IMR-90 (cell line): Measurements from ENCODE around the gene ISX. TPM values are rescaled to one million over a fixed set of nuclear protein-coding genes. Genes with fewer than 3 reads are reported as not detected.

Experiments used
- ATAC-seq: fragments of 200-7000 bp; cut with Tn5 transposase; 2 replicates; pipeline ENCODE4 v1.9.1; 2020; ENCODE audit warnings: low read depth, mild to moderate bottlenecking, moderate library complexity
- BruUV-seq: library from RNA; stranded (reverse); fragments of 400-500 nt; replicated peaks from 2 replicates; lab custom pipeline; 2021; lab: Mats Ljungman, UMichigan
- CTCF ChIA-PET: fragments of 300-600 bp; formaldehyde crosslinking; extraction: SDS; loops from one replicate; lab custom pipeline; 2021; ENCODE audit warnings: antibody characterized with exemption; lab: Yijun Ruan, JAX
- POLR2A ChIA-PET: fragments of 300-600 bp; sonication (Branson Sonifier 250); formaldehyde crosslinking; loops from one replicate; lab custom pipeline; 2022; ENCODE audit warnings: antibody characterized with exemption; ENCODE audit not compliant: unreplicated experiment; lab: Charles Lee
- DNase-seq: peaks from one replicate; pipeline ENCODE4 v3.0.0; 2013
- H2AFZ ChIP-seq: replicated peaks from 2 replicates; pipeline ENCODE3; 2013; ENCODE audit warnings: low read length, mild to moderate bottlenecking; ENCODE audit not compliant: poor library complexity
- H2AK5ac ChIP-seq: 2 replicates; pipeline ENCODE4 v1.6.1; 2013; ENCODE audit warnings: low read depth, low read length, inconsistent platforms
- H2AK9ac ChIP-seq: replicated peaks from 2 replicates; pipeline ENCODE3; 2013; ENCODE audit warnings: mild to moderate bottlenecking, low read depth, low read length, moderate library complexity; ENCODE audit not compliant: poor library complexity
- H2BK120ac ChIP-seq: 2 replicates; pipeline ENCODE4 v1.6.1; 2013; ENCODE audit warnings: low read depth, low read length, inconsistent platforms
- H2BK15ac ChIP-seq: 3 replicates; pipeline ENCODE4 v1.6.1; 2013; ENCODE audit warnings: low read depth, low read length, inconsistent platforms
- H2BK20ac ChIP-seq: 2 replicates; pipeline ENCODE4 v1.6.1; 2013; ENCODE audit warnings: low read depth, mild to moderate bottlenecking, inconsistent platforms, low read length, moderate library complexity
- H2BK5ac ChIP-seq: 2 replicates; pipeline ENCODE4 v1.6.1; 2013; ENCODE audit warnings: mild to moderate bottlenecking, low read depth, low read length, inconsistent platforms; ENCODE audit not compliant: poor library complexity, severe bottlenecking
- H3K14ac ChIP-seq: replicated peaks from 2 replicates; pipeline ENCODE4 v1.6.1; 2013; ENCODE audit warnings: low read depth, low read length, inconsistent platforms
- H3K18ac ChIP-seq: 2 replicates; pipeline ENCODE4 v1.6.1; 2013; ENCODE audit warnings: low read depth, low read length, control low read depth
- H3K23ac ChIP-seq: 2 replicates; pipeline ENCODE4 v1.6.1; 2013; ENCODE audit warnings: low read depth, low read length, inconsistent platforms
- H3K27ac ChIP-seq: 2 replicates; pipeline ENCODE4 v1.5.1; 2013; ENCODE audit warnings: mild to moderate bottlenecking, control low read depth, low read length; ENCODE audit not compliant: insufficient read depth
- H3K27me3 ChIP-seq: 2 replicates; pipeline ENCODE4 v1.6.1; 2013; ENCODE audit warnings: low read length; ENCODE audit not compliant: control insufficient read depth, insufficient read depth
- H3K36me3 ChIP-seq: 2 replicates; pipeline ENCODE4 v1.6.1; 2013; ENCODE audit warnings: low read length, mixed read lengths; ENCODE audit not compliant: control insufficient read depth, insufficient read depth
- H3K4ac ChIP-seq: 2 replicates; pipeline ENCODE4 v1.6.1; 2013; ENCODE audit warnings: low read depth, low read length, inconsistent platforms
- H3K4me1 ChIP-seq: 2 replicates; pipeline ENCODE4 v1.6.1; 2013; ENCODE audit warnings: low read length, mixed read lengths; ENCODE audit not compliant: control insufficient read depth, insufficient read depth
- H3K4me2 ChIP-seq: 2 replicates; pipeline ENCODE4 v1.6.1; 2013; ENCODE audit warnings: low read depth, mild to moderate bottlenecking, control low read depth, low read length, moderate library complexity
- H3K4me3 ChIP-seq: 2 replicates; pipeline ENCODE4 v1.5.1; 2013; ENCODE audit warnings: low read depth, mild to moderate bottlenecking, control low read depth, low read length, moderate library complexity; ENCODE audit not compliant: insufficient read depth
- H3K56ac ChIP-seq: 2 replicates; pipeline ENCODE4 v1.6.1; 2013; ENCODE audit warnings: low read length, inconsistent platforms; ENCODE audit not compliant: insufficient read depth; ENCODE audit errors: extremely low read depth
- H3K79me1 ChIP-seq, 2 experiments: 2 replicates each; pipeline ENCODE4 v1.6.1; 2013; ENCODE audit warnings: low read length in 2 of 2, inconsistent platforms in 1 of 2, low read depth in 1 of 2
- H3K9ac ChIP-seq: 2 replicates; pipeline ENCODE4 v1.6.1; 2013; ENCODE audit warnings: low read depth, low read length, control low read depth
- H3K9me1 ChIP-seq: 2 replicates; pipeline ENCODE4 v1.6.1; 2013; ENCODE audit warnings: low read length, inconsistent platforms; ENCODE audit not compliant: insufficient read depth
- H3K9me3 ChIP-seq: 2 replicates; pipeline ENCODE4 v1.6.1; 2013; ENCODE audit warnings: low read length; ENCODE audit not compliant: control insufficient read depth, insufficient read depth
- H4K20me1 ChIP-seq: 2 replicates; pipeline ENCODE4 v1.6.1; 2013; ENCODE audit warnings: low read length, inconsistent platforms; ENCODE audit not compliant: insufficient read depth
- H4K5ac ChIP-seq: 2 replicates; pipeline ENCODE4 v1.6.1; 2013; ENCODE audit warnings: mild to moderate bottlenecking, low read depth, low read length, control low read depth
- H4K8ac ChIP-seq, 2 experiments: 2 replicates each; pipeline ENCODE4 v1.6.1; 2013; ENCODE audit warnings: low read depth in 2 of 2, low read length in 2 of 2, control low read depth in 1 of 2, inconsistent platforms in 1 of 2
- H4K91ac ChIP-seq: 2 replicates; pipeline ENCODE4 v1.6.1; 2013; ENCODE audit warnings: low read depth, low read length, inconsistent platforms; ENCODE audit not compliant: insufficient read depth
- CEBPB ChIP-seq: IDR thresholded peaks from 2 replicates; pipeline ENCODE4 v1.6.1; 2012; ENCODE audit warnings: low read depth, low read length, improper control_type of control experiment
- FOS ChIP-seq: fragments of 150-350 bp; IDR thresholded peaks from 2 replicates; pipeline ENCODE4 v1.6.1; 2016; ENCODE audit warnings: low read depth, low read length
- MAFK ChIP-seq: IDR thresholded peaks from 2 replicates; pipeline ENCODE4 v1.6.1; 2012; ENCODE audit warnings: low read depth, low read length, improper control_type of control experiment
- MAZ ChIP-seq: IDR thresholded peaks from 2 replicates; pipeline ENCODE4 v1.6.1; 2012; ENCODE audit warnings: low read depth, mild to moderate bottlenecking, low read length, improper control_type of control experiment, moderate library complexity, borderline replicate concordance
- MXI1 ChIP-seq: IDR thresholded peaks from 2 replicates; pipeline ENCODE4 v1.6.1; 2012; ENCODE audit warnings: low read depth, mild to moderate bottlenecking, low read length, moderate library complexity, borderline replicate concordance
- POLR2A ChIP-seq: IDR thresholded peaks from 2 replicates; pipeline ENCODE4 v1.6.1; 2012; ENCODE audit warnings: mild to moderate bottlenecking, low read depth, low read length
- RFX5 ChIP-seq: IDR thresholded peaks from 2 replicates; pipeline ENCODE4 v1.8.0; 2012; ENCODE audit warnings: low read depth, mild to moderate bottlenecking, low read length, moderate library complexity
- WGBS, 2 experiments: methylation state at CpG; one replicate each; pipeline versions ENCODE4 v1.1.5 to v1.1.7; 2013; ENCODE audit warnings: missing lambda C conversion rate in 2 of 2; ENCODE audit not compliant: insufficient read length in 1 of 2; ENCODE audit errors: extremely low coverage in 2 of 2; 5-methylcytosine and 5-hydroxymethylcytosine counted together
- dilution Hi-C: fragments of 300-500 bp; cut with HindIII; formaldehyde crosslinking; loops from one replicate; pipeline ENCODE4 v1.14.3; 2018; ENCODE audit warnings: low sequenced_read_pairs; ENCODE audit not compliant: unreplicated experiment
- in situ Hi-C: fragments of 300-500 bp; cut with MboI; formaldehyde crosslinking; loops from 3 replicates; pipeline ENCODE4 v1.14.3; 2019; ENCODE audit warnings: low sequenced_read_pairs, inconsistent platforms, mixed read lengths
- intact Hi-C: fragments of 100-400 bp; cut with micrococcal nuclease; formaldehyde crosslinking; loops from 2 replicates; pipeline ENCODE4 v1.10.0; 2022
- polyA plus RNA-seq, 3 experiments: library from polyadenylated mRNA; depleted of rRNA; stranded (reverse); fragments of >200 nt; gene quantifications; 2 replicates each; pipeline ENCODE4 v1.2.3, GENCODE V29; 2012; ENCODE audit warnings: low replicate concordance in 1 of 3
- total RNA-seq: library from RNA; depleted of rRNA; stranded (reverse); fragments of >200 nt; gene quantifications from 2 replicates; pipeline ENCODE4 v1.2.3, GENCODE V29; 2012

ISX gene
- total and polyA plus RNA-seq, 2 of the 4 experiments (the other 2 are of a cell fraction) = not detected

DNA sequence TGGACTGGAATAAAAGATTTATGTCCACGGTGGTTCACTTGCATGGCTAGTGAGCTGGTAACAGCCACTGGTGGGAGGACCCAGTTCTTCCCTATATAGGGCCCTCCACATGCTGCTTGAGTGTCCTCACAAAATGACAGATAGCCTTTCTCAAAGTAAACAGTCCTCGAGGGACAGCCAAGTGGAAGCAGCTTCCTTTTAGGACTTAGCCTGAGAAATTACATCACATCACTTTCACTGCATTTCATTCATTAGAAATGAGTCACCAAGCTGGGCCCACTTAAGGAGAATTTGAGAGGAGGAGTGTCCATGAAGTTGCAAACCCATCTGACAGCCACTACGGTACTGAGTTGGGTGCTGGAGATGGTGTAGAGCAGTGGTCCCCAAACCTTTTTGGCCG is 7.0 kb downstream of the ISX start:
- no peaks in the 10 kb centered on the region for H3K79me1 ChIP-seq
- H2BK120ac ChIP-seq = no peak overlapping the region
- no TSS peak for BruUV-seq
- no peak overlapping the region for H3K18ac ChIP-seq
- no peak overlapping the region for H2BK20ac ChIP-seq
- TF ChIP-seq FOS = no peak
- no peak for TF ChIP-seq MXI1
- TF ChIP-seq MAZ = no peak
- no peak for TF ChIP-seq MAFK
- TF ChIP-seq POLR2A = no peak
- TF ChIP-seq RFX5 = no peak
- no peak for TF ChIP-seq CEBPB
- no peak overlapping the region for H3K4me3 ChIP-seq
- H3K4ac ChIP-seq = no peak overlapping the region
- no peak overlapping the region for H3K23ac ChIP-seq
- no peaks in the 10 kb centered on the region for H3K4me1 ChIP-seq
- no peak overlapping the region for H4K8ac ChIP-seq
- H4K20me1 ChIP-seq = no peaks in the 10 kb centered on the region
- dilution Hi-C loops = no loop called here
- no peak overlapping the region for H2AK5ac ChIP-seq
- H3K14ac ChIP-seq = no peak overlapping the region
- H2BK5ac ChIP-seq = no peak overlapping the region
- no peaks in the 10 kb centered on the region for H3K9me1 ChIP-seq
- no peak overlapping the region for H4K91ac ChIP-seq
- no peak overlapping the region for H4K5ac ChIP-seq
- no peak overlapping the region for H3K4me2 ChIP-seq
- no peaks in the 10 kb centered on the region for H3K36me3 ChIP-seq
- no peak overlapping the region for H3K27ac ChIP-seq
- POLR2A ChIA-PET = no interaction called here
- H2AFZ ChIP-seq = no peak overlapping the region
- in situ Hi-C loops = no loop called here
- peaks cover 14% of the 10 kb centered on the region for H3K9me3 ChIP-seq
- WGBS, 2 experiments = no CpG with 5 or more reads among the region's 4 CpGs
- H2BK15ac ChIP-seq = no peak overlapping the region
- CTCF ChIA-PET = no interaction called here
- intact Hi-C loops = no loop called here
- no peak overlapping the region for H2AK9ac ChIP-seq
- no peak overlapping the region for H3K56ac ChIP-seq
- no peak overlapping the region for H3K9ac ChIP-seq
- ATAC-seq (no peak), DNase-seq (peak; percentile 3)
- H3K27me3 ChIP-seq = no peaks in the 10 kb centered on the region
